Cardiac muscle cell (in vitro differentiated cells and primary cell): ENCODE data around the gene KCNIP4. TPM values are rescaled to one million over a fixed set of nuclear protein-coding genes. Genes with fewer than 3 reads are reported as not detected.

Experiments used
- DNase-seq, 2 donors: peaks; one replicate each; pipeline versions ENCODE4 v3.0.0 to v3.0.0-alpha.2; 2010 to 2017; ENCODE audit warnings: low read depth in 1 of 2, low spot score in 1 of 2
- H3K27ac ChIP-seq: fragments of 200-600 bp; sonication (generic); 2 replicates; pipeline ENCODE4 v1.5.1; 2016
- H3K27me3 ChIP-seq: fragments of 200-600 bp; sonication (generic); 2 replicates; pipeline ENCODE4 v1.6.0; 2016; ENCODE audit warnings: control low read depth
- H3K36me3 ChIP-seq: fragments of 200-600 bp; sonication (generic); 2 replicates; pipeline ENCODE4 v1.5.1; 2016; ENCODE audit warnings: control low read depth
- H3K4me1 ChIP-seq: fragments of 200-600 bp; sonication (generic); 2 replicates; pipeline ENCODE4 v1.8.1; 2017; ENCODE audit warnings: low read depth, mild to moderate bottlenecking, mixed run types
- H3K4me3 ChIP-seq: fragments of 200-600 bp; sonication (generic); 2 replicates; pipeline ENCODE4 v1.5.1; 2016; ENCODE audit warnings: mild to moderate bottlenecking
- H3K9me3 ChIP-seq: fragments of 200-600 bp; sonication (generic); 2 replicates; pipeline ENCODE4 v1.5.1; 2017; ENCODE audit warnings: low read depth, mild to moderate bottlenecking, control low read depth
- polyA plus RNA-seq: library from polyadenylated mRNA; unstranded; fragments of >200 nt; fragmentation: Nextera tagmentation; extraction: Ambion mirVana; gene quantifications from 2 replicates; pipeline ENCODE4 v1.2.1, GENCODE V29; 2016
- total RNA-seq: library from RNA; depleted of rRNA; stranded (reverse); fragments of >200 nt; gene quantifications from 2 replicates; pipeline ENCODE4 v1.2.3, GENCODE V29; 2016
- TF ChIP-seq, protein P1 (sequence below): IDR thresholded peaks from 2 replicates; pipeline ENCODE4 v1.5.1; 2012; ENCODE audit warnings: low read depth, mild to moderate bottlenecking, low read length

Gene KCNIP4
- total and polyA plus RNA-seq, 2 experiments from 2014 or later = 14.5 to 15.9 TPM

DNA sequence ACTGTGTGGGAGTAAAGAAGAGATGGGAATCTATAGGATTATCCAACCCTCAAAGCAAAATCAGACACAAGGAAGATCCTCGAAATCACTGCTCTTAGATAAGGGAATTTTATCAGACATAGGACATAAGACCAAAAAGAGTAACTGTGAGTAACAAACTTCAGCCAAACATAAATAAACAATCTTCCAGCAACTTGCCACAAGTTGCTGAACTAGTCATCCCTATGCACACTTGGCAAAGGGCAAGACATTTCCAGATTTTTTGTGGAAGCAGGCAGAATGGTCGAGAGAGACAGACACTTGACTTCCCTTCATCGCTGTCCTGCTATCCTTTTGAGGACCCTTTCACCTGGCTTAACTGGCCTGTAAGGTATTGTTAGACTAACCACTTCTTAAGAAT is 89.6 kb downstream of the KCNIP4 start:
- no peak for DNase-seq
- no peaks in the 10 kb centered on the region for H3K27me3 ChIP-seq
- no peaks in the 10 kb centered on the region for H3K9me3 ChIP-seq
- TF ChIP-seq, protein P1, sequence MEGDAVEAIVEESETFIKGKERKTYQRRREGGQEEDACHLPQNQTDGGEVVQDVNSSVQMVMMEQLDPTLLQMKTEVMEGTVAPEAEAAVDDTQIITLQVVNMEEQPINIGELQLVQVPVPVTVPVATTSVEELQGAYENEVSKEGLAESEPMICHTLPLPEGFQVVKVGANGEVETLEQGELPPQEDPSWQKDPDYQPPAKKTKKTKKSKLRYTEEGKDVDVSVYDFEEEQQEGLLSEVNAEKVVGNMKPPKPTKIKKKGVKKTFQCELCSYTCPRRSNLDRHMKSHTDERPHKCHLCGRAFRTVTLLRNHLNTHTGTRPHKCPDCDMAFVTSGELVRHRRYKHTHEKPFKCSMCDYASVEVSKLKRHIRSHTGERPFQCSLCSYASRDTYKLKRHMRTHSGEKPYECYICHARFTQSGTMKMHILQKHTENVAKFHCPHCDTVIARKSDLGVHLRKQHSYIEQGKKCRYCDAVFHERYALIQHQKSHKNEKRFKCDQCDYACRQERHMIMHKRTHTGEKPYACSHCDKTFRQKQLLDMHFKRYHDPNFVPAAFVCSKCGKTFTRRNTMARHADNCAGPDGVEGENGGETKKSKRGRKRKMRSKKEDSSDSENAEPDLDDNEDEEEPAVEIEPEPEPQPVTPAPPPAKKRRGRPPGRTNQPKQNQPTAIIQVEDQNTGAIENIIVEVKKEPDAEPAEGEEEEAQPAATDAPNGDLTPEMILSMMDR = no peak
- no peak overlapping the region for H3K4me3 ChIP-seq
- no peaks in the 10 kb centered on the region for H3K36me3 ChIP-seq
- H3K4me1 ChIP-seq = no peaks in the 10 kb centered on the region
- no peak overlapping the region for H3K27ac ChIP-seq

DNA sequence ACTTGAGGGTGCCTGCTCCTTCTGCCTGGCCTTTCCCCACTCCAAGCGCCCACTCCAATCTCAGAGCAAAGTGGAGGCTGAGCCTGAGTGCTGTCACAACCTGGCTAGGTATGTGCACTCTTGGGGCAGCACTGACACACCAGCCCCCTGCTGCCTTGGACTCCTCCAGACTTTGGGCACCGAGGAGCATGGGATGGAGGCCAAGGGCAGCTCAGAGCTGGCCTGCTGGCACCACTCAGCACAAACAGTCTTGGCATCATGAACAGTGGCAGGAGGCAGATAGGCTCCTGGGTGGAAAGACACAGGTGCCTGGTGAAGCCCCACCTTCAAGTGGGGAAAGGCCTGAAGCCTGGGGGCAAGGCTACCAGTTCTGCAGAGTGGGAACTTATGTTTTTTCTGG is 91.8 kb downstream of the KCNIP4 start:
- Histone ChIP-seq H3K27me3 (no peaks in the 10 kb centered on the region), H3K4me3 (no peak overlapping the region), H3K4me1 (no peaks in the 10 kb centered on the region), H3K27ac (no peak overlapping the region), H3K36me3 (no peaks in the 10 kb centered on the region), H3K9me3 (no peaks in the 10 kb centered on the region)
- DNase-seq = no peak
- TF ChIP-seq, protein P1 = no peak

DNA sequence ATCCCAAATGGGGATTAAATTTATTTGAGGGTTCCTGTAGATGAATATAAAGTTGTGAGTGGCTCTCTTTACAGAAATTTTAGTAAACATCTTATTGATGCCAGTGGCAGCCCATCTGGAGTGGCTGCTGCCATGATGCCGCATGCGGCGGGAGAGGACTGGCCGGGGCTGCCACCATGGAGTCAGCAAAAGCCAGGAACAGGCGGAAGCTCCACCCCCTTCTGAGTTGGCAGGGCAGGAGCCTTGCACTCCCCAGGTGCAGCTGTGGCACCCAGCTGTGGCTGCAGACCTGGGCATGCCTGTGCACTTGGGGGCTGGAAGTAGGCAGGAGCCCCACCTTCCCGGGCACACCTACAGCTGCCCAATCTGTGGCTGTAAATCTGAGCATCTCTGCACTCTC is 92.3 kb downstream of the KCNIP4 start:
- TF ChIP-seq, protein P1 = no peak
- Histone ChIP-seq H3K4me3 (no peak overlapping the region), H3K36me3 (no peaks in the 10 kb centered on the region), H3K27ac (no peak overlapping the region), H3K4me1 (no peaks in the 10 kb centered on the region), H3K27me3 (no peaks in the 10 kb centered on the region), H3K9me3 (no peaks in the 10 kb centered on the region)
- no peak for DNase-seq

DNA sequence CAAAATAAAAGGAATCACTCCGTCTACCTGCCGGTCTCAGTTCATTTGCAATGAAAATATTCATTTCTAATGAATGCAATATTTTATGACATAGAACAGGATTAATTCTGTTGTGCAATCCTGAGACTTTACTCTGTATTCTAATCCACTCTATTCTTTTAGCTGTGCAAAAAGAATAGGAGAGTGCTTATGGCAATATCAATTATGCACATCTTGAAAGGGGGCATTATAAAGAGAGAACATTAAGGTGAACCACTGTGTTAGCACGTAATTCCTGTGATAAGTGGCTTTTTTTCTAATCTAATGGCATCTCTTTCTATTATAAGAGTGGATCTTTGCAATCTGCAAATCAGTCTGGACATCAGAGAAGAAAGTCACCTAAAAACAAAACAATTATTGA is 99.5 kb downstream of the KCNIP4 start:
- H3K4me1 ChIP-seq = peaks cover 3% of the 10 kb centered on the region
- H3K36me3 ChIP-seq = no peaks in the 10 kb centered on the region
- no peak for DNase-seq
- no peak overlapping the region for H3K27ac ChIP-seq
- H3K4me3 ChIP-seq = no peak overlapping the region
- no peaks in the 10 kb centered on the region for H3K9me3 ChIP-seq
- no peaks in the 10 kb centered on the region for H3K27me3 ChIP-seq
- TF ChIP-seq, protein P1 = no peak

DNA sequence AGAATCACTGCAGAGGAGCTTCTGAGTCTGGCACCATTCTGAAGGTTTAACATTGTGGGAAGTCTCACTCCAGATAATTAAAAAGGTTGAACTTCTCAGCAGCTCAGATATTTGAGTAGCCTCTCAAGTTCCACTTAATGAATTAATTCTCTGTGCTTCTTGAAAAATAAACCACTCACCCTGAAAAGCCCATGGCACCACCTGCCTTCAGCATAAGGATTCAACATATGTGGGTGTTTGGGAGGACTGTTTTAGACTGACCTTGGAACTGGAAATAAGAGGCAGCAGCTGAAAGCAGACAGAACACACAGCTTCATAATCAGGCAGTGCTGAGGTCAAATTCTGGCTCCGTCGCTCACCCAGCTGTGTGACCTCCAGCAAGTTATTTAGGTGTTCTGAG is 100.6 kb downstream of the KCNIP4 start:
- DNase-seq = peak in 1 of 2 donors; percentile 23
- peaks cover 3% of the 10 kb centered on the region for H3K4me1 ChIP-seq
- no peaks in the 10 kb centered on the region for H3K9me3 ChIP-seq
- TF ChIP-seq, protein P1 = no peak
- no peak overlapping the region for H3K4me3 ChIP-seq
- H3K36me3 ChIP-seq = no peaks in the 10 kb centered on the region
- no peaks in the 10 kb centered on the region for H3K27me3 ChIP-seq
- no peak overlapping the region for H3K27ac ChIP-seq

DNA sequence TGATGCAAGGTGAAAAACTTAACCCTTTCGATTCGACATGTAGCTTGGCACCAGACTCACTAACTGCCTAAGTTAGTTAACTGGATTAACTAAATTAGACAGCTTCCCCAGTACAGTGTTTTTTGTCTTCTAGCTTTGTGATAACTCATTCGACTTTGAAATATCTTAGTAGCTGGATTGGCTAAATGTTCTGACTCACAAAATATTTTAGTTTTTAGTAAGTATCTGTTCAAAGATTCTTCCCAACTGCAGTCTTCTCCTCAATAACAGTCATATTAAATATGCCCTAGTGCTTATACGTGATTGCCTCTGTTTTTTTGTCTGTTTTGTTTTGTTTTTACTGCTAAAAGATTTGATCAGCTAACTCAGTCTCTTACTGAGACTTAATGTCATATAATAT is 102.9 kb downstream of the KCNIP4 start:
- Histone ChIP-seq H3K4me1 (peaks cover 3% of the 10 kb centered on the region), H3K4me3 (no peak overlapping the region), H3K9me3 (no peaks in the 10 kb centered on the region), H3K36me3 (no peaks in the 10 kb centered on the region), H3K27ac (no peak overlapping the region), H3K27me3 (no peaks in the 10 kb centered on the region)
- TF ChIP-seq, protein P1 = no peak
- DNase-seq = no peak
